ENCODE measurements around the gene ENDOD1.

ENDOD1 gene

DNA sequence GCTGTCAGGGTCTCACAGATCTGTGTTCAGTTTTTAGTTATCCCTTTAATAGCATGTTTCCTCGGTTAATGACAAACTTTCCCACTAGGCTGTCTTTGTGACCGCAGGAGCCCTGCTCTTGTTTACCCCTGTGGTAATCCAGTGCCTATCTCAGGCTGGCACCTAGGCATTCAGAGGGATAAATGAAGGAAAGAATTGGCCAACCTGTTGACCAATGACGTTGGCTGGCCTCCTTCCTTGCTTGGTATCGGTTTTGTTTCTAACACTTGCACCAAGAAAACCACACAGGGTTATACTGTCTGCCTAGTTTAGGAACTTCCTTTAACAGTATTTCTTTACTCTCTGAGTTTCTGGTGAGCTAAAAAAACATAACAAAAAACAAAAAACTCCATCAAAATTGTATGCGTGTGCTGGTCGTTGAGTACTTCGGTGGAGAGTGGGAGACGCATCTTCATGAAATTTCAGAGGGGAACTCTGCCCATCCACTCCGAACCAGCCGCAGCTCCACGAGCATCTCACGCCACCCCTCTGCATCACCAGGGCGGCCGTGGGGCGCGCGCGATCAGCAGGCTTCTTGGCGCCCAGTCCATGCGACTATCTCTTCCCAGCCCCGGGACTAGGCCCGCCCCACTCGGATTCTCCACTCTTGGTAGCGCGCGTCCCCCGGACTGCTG is 563 bp upstream of the ENDOD1 start:
- Histone ChIP-seq H3K27me3 (no peaks in the 10 kb centered on the region), H3K4me3 (ENCODE audit: low read depth, low read length) (peak overlapping the region; percentile 63), H3K4me1 (peaks cover 5% of the 10 kb centered on the region), H3K9me3 (no peaks in the 10 kb centered on the region), H3K36me3 (no peaks in the 10 kb centered on the region)
- DNase-seq = no peak
- TF ChIP-seq, protein P1, sequence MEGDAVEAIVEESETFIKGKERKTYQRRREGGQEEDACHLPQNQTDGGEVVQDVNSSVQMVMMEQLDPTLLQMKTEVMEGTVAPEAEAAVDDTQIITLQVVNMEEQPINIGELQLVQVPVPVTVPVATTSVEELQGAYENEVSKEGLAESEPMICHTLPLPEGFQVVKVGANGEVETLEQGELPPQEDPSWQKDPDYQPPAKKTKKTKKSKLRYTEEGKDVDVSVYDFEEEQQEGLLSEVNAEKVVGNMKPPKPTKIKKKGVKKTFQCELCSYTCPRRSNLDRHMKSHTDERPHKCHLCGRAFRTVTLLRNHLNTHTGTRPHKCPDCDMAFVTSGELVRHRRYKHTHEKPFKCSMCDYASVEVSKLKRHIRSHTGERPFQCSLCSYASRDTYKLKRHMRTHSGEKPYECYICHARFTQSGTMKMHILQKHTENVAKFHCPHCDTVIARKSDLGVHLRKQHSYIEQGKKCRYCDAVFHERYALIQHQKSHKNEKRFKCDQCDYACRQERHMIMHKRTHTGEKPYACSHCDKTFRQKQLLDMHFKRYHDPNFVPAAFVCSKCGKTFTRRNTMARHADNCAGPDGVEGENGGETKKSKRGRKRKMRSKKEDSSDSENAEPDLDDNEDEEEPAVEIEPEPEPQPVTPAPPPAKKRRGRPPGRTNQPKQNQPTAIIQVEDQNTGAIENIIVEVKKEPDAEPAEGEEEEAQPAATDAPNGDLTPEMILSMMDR (IDR thresholded peaks at IDR 0.05; ENCODE audit: low read depth, low read length) = no peak

DNA sequence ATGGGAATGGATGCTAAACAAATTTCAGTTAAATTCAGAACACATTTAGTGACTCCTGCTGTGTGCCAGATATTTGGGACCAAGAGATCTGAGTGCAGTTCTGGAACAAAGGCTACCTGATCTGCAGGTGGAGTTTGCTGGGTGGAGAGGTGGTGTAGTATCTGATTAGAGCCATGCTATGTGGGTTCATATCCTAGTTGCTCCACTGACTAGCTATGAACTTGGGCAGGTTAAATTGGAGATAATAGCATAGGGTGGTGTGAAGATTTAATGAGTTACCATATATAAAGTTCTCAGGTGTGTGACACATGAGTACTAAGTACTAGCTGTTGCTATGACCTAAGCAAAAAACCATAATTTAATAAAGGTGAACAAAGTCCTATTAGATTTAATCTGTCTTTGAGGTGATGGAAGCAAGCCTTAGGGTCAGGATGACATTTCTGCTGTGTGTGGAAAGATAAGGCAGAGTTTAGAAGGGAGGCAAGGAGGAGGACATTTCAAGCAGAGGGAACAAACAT is 2.1 kb downstream of the ENDOD1 start:
- Histone ChIP-seq H3K27me3 (no peaks in the 10 kb centered on the region), H3K4me3 (ENCODE audit: low read depth, low read length) (no peak overlapping the region), H3K9me3 (no peaks in the 10 kb centered on the region), H3K4me1 (peaks cover 7% of the 10 kb centered on the region), H3K36me3 (no peaks in the 10 kb centered on the region)
- no peak for DNase-seq
- TF ChIP-seq, protein P1 (IDR thresholded peaks at IDR 0.05; ENCODE audit: low read depth, low read length) = no peak

DNA sequence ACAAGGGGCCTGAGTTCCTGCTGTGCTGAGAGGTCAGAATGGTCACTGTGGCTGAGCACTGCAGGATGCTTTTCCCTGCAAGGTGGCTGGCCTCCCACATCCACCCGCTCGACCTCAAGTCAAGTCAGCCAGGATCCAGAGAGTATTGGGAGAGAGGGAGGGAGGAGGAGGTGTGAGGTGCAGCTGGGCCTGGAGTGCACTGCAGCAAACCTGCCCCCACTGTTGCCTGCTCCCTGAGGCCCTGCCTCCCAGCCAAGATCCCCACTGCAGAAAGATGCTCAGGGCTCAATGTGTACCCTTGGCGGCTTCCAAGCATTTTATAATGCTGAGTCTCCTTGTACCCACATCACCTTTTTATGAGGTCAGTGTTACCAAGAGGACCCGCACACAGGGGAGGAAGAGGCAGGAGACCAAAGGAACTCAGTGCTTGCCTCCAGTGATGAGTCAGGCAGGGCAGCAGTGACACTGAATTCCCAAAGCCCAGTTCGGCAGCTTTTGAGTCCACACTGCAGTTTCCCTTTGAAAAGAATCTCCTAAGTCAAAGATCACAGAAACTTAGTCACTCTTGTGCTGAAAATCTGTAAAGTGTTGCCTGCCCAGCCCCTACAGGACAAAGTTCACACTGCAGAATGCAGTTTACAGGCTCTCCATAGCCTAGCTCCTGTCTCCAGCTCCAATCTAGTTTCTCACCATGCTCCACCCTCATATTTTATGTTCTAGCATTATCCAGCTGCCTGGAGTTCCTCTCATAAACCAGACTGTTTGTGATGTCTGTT is 3.1 kb downstream of the ENDOD1 start:
- Histone ChIP-seq H3K36me3 (no peaks in the 10 kb centered on the region), H3K27me3 (no peaks in the 10 kb centered on the region), H3K4me3 (ENCODE audit: low read depth, low read length) (no peak overlapping the region), H3K4me1 (peaks cover 7% of the 10 kb centered on the region), H3K9me3 (no peaks in the 10 kb centered on the region)
- TF ChIP-seq, protein P1 (IDR thresholded peaks at IDR 0.05; ENCODE audit: low read depth, low read length) = peak; percentile 73
- DNase-seq = peak; percentile 26

DNA sequence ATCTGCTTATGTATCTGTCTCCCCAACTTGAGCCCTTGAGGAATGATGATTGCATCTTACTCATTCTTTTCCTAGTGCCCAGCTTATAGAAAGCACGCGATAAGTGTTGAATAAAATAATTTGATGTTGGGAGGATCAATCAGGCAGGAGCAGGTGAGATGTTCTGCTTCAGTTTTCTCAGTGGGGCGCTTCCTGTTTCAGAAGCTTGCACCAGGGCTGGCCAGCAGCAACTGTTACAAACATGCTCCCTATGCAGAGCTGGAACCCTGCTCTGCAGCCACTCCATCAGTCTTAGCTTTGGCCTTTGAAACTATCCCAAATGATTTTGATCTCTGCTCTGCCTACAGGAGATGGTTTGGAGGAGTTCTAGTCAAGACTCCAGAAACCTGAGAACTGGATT is 3.9 kb downstream of the ENDOD1 start:
- Histone ChIP-seq H3K27me3 (no peaks in the 10 kb centered on the region), H3K4me3 (ENCODE audit: low read depth, low read length) (no peak overlapping the region), H3K36me3 (no peaks in the 10 kb centered on the region), H3K9me3 (no peaks in the 10 kb centered on the region), H3K4me1 (peaks cover 7% of the 10 kb centered on the region)
- no peak for DNase-seq
- TF ChIP-seq, protein P1 (IDR thresholded peaks at IDR 0.05; ENCODE audit: low read depth, low read length) = no peak

DNA sequence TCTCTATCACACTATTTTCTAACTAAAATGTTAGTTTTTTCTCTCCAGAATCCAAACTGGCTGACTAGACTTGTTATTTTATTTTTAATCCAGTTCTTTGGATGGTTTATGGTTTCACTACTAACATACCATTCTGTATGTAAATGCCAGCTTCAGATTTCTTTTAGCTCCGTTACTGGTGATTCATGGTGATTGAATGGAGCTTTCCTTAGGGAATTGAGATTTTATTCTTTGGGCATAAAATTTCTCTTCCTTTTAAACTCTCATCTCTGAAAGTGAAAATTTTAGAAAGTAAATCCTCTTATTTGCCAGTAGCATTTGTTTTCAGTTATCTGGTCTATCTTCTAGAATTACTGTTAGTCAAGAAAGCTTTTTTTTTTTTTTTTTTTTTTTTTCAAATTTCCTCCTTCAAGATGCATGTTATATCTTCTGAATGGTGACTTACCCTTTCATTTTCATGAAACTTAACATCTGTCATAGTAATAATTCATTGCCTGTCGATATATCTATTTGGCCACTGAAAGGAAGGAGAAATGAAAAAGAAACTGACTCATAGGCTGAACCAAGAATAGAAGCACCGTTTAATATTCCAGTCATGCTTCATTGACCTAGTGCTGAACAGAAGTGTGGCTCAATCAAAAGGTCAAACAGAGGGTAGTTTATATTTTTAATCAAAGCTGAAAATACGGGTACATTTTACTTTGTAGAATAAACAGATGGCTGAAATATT is 6.4 kb downstream of the ENDOD1 start:
- H3K36me3 ChIP-seq = no peaks in the 10 kb centered on the region
- TF ChIP-seq, protein P1 (IDR thresholded peaks at IDR 0.05; ENCODE audit: low read depth, low read length) = no peak
- peaks cover 3% of the 10 kb centered on the region; the same call in 1 of the 2 replicates for H3K4me1 ChIP-seq
- no peak for DNase-seq
- H3K27me3 ChIP-seq = no peaks in the 10 kb centered on the region
- H3K4me3 ChIP-seq (ENCODE audit: low read depth, low read length) = no peak overlapping the region
- no peaks in the 10 kb centered on the region for H3K9me3 ChIP-seq

Measured in BE2C (cell line).